HG03442 (cell line): ENCODE measurements around the gene HABP4.

Source experiments
- ATAC-seq: cut with Tn5 transposase; IDR thresholded peaks from one replicate; pipeline ENCODE4 v1.9.1; 2021; ENCODE audit warnings: mild to moderate bottlenecking, moderate library complexity; ENCODE audit not compliant: unreplicated experiment

Gene HABP4

GRCh38 chr9:96430377-96430776 lies 19.6 kb upstream of the HABP4 start:
- no peak for ATAC-seq

- no peak for ATAC-seq
Measured at GRCh38 chr9:96435345-96435744, 14.6 kb upstream of the HABP4 start.

GRCh38 chr9:96436063-96436455 lies 13.9 kb upstream of the HABP4 start:
- ATAC-seq = no peak

GRCh38 chr9:96436456-96437126 lies 13.4 kb upstream of the HABP4 start:
- no peak for ATAC-seq

GRCh38 chr9:96437454-96437853 lies 12.5 kb upstream of the HABP4 start:
- ATAC-seq = no peak

GRCh38 chr9:96440671-96441199 lies 9.2 kb upstream of the HABP4 start:
- ATAC-seq = no peak

GRCh38 chr9:96441798-96442445 lies 8.0 kb upstream of the HABP4 start:
- no peak for ATAC-seq

GRCh38 chr9:96442491-96442890 lies 7.5 kb upstream of the HABP4 start:
- no peak for ATAC-seq

- no peak for ATAC-seq
Measured at GRCh38 chr9:96447406-96447805, 2.6 kb upstream of the HABP4 start.

GRCh38 chr9:96448546-96449170 lies 1.3 kb upstream of the HABP4 start:
- ATAC-seq = no peak

- ATAC-seq = peak; percentile 17
Measured at GRCh38 chr9:96449523-96449844, 485 bp upstream of the HABP4 start.

- ATAC-seq = no peak
Measured at GRCh38 chr9:96450613-96451528, 902 bp downstream of the HABP4 start.

GRCh38 chr9:96453625-96454024 lies 3.7 kb downstream of the HABP4 start:
- no peak for ATAC-seq

GRCh38 chr9:96457266-96457665 lies 7.3 kb downstream of the HABP4 start:
- no peak for ATAC-seq

GRCh38 chr9:96458226-96458625 lies 8.3 kb downstream of the HABP4 start:
- ATAC-seq = no peak

- ATAC-seq = no peak
Measured at GRCh38 chr9:96459268-96460007, 9.5 kb downstream of the HABP4 start.

- ATAC-seq = no peak
Measured at GRCh38 chr9:96460470-96460869, 10.5 kb downstream of the HABP4 start.

GRCh38 chr9:96460882-96461281 lies 10.9 kb downstream of the HABP4 start:
- ATAC-seq = no peak

- ATAC-seq = no peak
Measured at GRCh38 chr9:96461336-96461735, 11.4 kb downstream of the HABP4 start.

- no peak for ATAC-seq
Measured at GRCh38 chr9:96462541-96462940, 12.6 kb downstream of the HABP4 start.
